ENCODE data around the gene MROH2B. TPM values are rescaled to one million over a fixed set of nuclear protein-coding genes. Genes with fewer than 3 reads are reported as not detected.

Gene MROH2B
- total RNA-seq, 2 donors from 2014 or later, result not detected

DNA sequence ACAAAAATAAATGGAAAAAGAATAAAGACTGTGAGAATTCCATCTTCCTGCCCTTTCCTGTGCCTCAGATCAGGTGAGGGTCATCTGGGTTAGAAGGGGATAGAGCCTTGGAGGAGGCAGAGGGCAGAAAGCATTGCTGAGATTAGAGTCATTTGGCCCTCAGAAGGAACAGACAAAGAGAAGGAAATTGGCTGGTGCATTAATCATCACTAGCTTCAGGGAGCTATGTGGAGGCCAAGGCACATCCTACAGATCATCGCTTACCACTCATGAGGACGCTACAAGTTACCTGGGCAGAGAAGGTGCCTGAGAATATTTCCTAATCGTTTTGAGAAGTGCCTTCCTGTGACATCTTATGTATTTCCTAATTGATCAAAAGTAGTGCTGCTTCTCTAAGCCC, 87.4 kb downstream of the MROH2B start:
- intact Hi-C loops (cut with DNase I), result no loop called here
- no peak for DNase-seq
- ATAC-seq, result no peak

DNA sequence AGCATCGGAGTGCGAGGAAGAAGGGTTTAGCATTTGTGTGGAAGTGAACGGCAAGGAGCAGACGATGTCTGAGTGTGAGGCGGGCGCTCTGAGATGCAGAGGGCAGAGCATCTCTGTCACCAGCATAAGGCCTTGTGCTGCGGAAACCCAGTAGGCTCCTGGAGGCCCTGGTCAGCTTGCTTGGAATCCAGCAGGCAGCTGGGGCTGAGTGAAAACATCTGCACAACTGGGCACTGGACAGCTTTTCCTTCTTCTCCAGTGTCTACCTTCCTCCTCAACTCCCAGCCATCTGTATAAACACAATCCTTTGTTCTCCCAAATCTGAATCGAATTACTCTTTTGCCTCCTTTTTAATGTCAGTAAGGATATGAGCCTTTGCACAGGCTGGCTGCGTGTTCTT, 89.7 kb downstream of the MROH2B start:
- intact Hi-C loops (cut with DNase I), result no loop called here
- ATAC-seq (no peak), DNase-seq (no peak)

DNA sequence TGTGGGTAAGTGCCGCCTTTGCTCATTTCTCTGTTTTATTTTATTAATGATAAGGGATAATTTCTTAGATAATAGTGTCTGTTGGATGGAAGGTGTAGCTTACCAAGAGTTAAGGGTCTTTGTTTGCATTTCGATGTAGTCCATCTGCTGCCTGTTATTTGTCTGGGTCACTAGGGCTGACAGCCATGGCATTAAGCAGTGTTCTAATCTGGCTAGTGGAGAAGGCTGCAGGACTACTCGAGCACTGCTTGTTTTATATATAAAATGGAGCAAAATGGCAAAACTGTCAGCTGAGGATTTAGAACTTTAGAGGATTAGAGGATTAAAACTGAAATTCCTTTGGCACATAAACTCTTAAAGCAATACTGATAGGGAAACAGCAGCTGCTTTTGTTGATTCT, 94.3 kb downstream of the MROH2B start:
- intact Hi-C loops (cut with DNase I), result no loop called here
- no peak for ATAC-seq
- DNase-seq, result no peak

GRCh38 chr5:40976041-40976440, 95.1 kb downstream of the MROH2B start:
- no peak for ATAC-seq
- intact Hi-C loops (cut with DNase I), result no loop called here
- DNase-seq, result no peak

- ATAC-seq (no peak), DNase-seq (no peak)
- intact Hi-C loops (cut with DNase I), result no loop called here
Measured at GRCh38 chr5:40973364-40974004, 97.7 kb downstream of the MROH2B start.

GRCh38 chr5:40972434-40972833, 98.7 kb downstream of the MROH2B start:
- ATAC-seq, result no peak
- DNase-seq, result no peak
- intact Hi-C loops (cut with DNase I), result no loop called here

DNA sequence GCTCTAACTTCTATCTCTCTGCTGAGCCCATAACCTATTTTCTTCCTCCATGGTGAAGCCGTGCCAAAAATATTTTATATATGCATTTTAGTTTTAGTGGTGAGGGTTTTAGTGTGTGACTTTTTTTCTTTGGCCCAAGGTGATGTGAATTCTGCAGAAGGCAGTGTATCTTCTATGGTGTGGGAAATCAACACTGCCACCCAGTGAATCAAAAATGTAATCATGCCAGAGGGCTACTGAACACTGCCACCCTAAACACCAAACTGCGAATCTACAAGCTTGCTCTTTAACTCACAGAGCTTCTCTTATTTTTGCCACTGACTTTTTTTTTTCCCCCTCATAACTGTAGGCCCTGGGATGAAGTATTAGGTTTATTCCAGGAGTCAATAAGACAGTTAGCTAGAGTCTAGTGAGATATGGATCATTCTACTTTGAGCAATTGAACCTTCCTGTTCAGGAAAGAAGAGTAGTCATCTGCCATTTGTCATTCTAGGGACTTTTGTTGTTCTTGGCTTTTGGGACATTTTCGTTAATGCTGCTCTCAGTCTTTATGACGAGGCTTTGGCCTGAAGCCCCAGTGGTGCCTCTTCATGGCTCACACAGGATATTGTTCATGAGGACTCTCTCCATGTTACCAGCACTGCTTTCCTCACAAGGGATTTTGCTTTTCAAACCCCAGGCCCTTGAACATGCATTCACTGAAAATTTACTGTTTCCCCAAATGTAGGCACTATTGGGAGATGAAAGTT, 108.8 kb downstream of the MROH2B start:
- no peak for DNase-seq
- intact Hi-C loops (cut with DNase I), result loop anchor here in 1 of 2 donors (2.0 kb wide), 1 partner anchor 58 kb away; no protein-coding TSS in a partner anchor
- no peak for ATAC-seq

GRCh38 chr5:40960037-40960436, 111.1 kb downstream of the MROH2B start:
- no peak for DNase-seq
- intact Hi-C loops (cut with DNase I), result no loop called here
- ATAC-seq, result no peak

- DNase-seq (no peak), ATAC-seq (no peak)
- intact Hi-C loops (cut with DNase I), result no loop called here
Measured at GRCh38 chr5:40958811-40959210, 112.3 kb downstream of the MROH2B start.

GRCh38 chr5:40957048-40957447, 114.1 kb downstream of the MROH2B start:
- DNase-seq, result no peak
- ATAC-seq, result no peak
- intact Hi-C loops (cut with DNase I), result no loop called here

GRCh38 chr5:40955313-40955712, 115.8 kb downstream of the MROH2B start:
- ATAC-seq (no peak), DNase-seq (no peak)
- intact Hi-C loops (cut with DNase I), result no loop called here

Other genes starting within 250 kb of the MROH2B start
- gene RPL37, start 236.1 kb downstream of the MROH2B start, total RNA-seq, result 100 to 1,000 TPM; 666 to 710 TPM
- gene CARD6, start 230.0 kb downstream of the MROH2B start, total RNA-seq, result 10 to 100 TPM; 10.6 to 10.8 TPM
- 100 to 1,000 TPM; 429 to 582 TPM for gene C7, start 161.8 kb downstream of the MROH2B start, total RNA-seq
- 100 to 1,000 TPM in 1 of 2 donors, 10 to 100 TPM in 1; 84.1 to 175 TPM for gene C6, start 142.2 kb upstream of the MROH2B start, total RNA-seq